ENCODE measurements around the gene C15orf61. TPM values are rescaled to one million over a fixed set of nuclear protein-coding genes. Genes with fewer than 3 reads are reported as not detected.

C15orf61 gene
- total RNA-seq, 1 donor from 2014 or later, result 4.5 TPM

GRCh38 chr15:67548862-67549651 is 28.1 kb downstream of the C15orf61 start:
- no peaks in the 10 kb centered on the region for H3K4me1 Mint-ChIP-seq (ENCODE audit: unreplicated experiment)
- TF ChIP-seq CTCF (IDR thresholded peaks at IDR 0.05; ENCODE audit: unreplicated experiment), result no peak
- H3K36me3 Mint-ChIP-seq (ENCODE audit: low read depth, unreplicated experiment), result peaks cover 8% of the 10 kb centered on the region
- no peak overlapping the region for H3K27ac Mint-ChIP-seq (ENCODE audit: unreplicated experiment)
- no peaks in the 10 kb centered on the region for H3K9me3 Mint-ChIP-seq (ENCODE audit: unreplicated experiment)
- no peak overlapping the region for H3K4me3 Mint-ChIP-seq (ENCODE audit: unreplicated experiment)
- no peaks in the 10 kb centered on the region for H3K27me3 Mint-ChIP-seq (ENCODE audit: unreplicated experiment)
- no peak for DNase-seq (ENCODE audit: low spot score)

- H3K27me3 Mint-ChIP-seq (ENCODE audit: unreplicated experiment), result no peaks in the 10 kb centered on the region
- no peak overlapping the region for H3K27ac Mint-ChIP-seq (ENCODE audit: unreplicated experiment)
- no peaks in the 10 kb centered on the region for H3K4me1 Mint-ChIP-seq (ENCODE audit: unreplicated experiment)
- H3K36me3 Mint-ChIP-seq (ENCODE audit: low read depth, unreplicated experiment), result peaks cover 8% of the 10 kb centered on the region
- no peaks in the 10 kb centered on the region for H3K9me3 Mint-ChIP-seq (ENCODE audit: unreplicated experiment)
- no peak overlapping the region for H3K4me3 Mint-ChIP-seq (ENCODE audit: unreplicated experiment)
- TF ChIP-seq CTCF (IDR thresholded peaks at IDR 0.05; ENCODE audit: unreplicated experiment), result no peak
- DNase-seq (ENCODE audit: low spot score), result no peak
These were observed 28.8 kb downstream of the C15orf61 start for GRCh38 chr15:67549736-67550135.

- Mint-ChIP-seq H3K27me3 (ENCODE audit: unreplicated experiment) (no peaks in the 10 kb centered on the region), H3K27ac (ENCODE audit: unreplicated experiment) (no peak overlapping the region)
- no peak for TF ChIP-seq CTCF (IDR thresholded peaks at IDR 0.05; ENCODE audit: unreplicated experiment)
These were observed 29.6 kb downstream of the C15orf61 start for GRCh38 chr15:67550522-67550921.

GRCh38 chr15:67551207-67551743 is 30.3 kb downstream of the C15orf61 start:
- Mint-ChIP-seq H3K27me3 (ENCODE audit: unreplicated experiment) (no peaks in the 10 kb centered on the region), H3K4me1 (ENCODE audit: unreplicated experiment) (no peaks in the 10 kb centered on the region), H3K4me3 (ENCODE audit: unreplicated experiment) (no peak overlapping the region), H3K36me3 (ENCODE audit: low read depth, unreplicated experiment) (peaks cover 6% of the 10 kb centered on the region), H3K27ac (ENCODE audit: unreplicated experiment) (no peak overlapping the region), H3K9me3 (ENCODE audit: unreplicated experiment) (no peaks in the 10 kb centered on the region)
- TF ChIP-seq CTCF (IDR thresholded peaks at IDR 0.05; ENCODE audit: unreplicated experiment), result no peak
- DNase-seq (ENCODE audit: low spot score), result no peak

More at GRCh38 chr15:67550522-67550921, 29.6 kb downstream of the C15orf61 start:
- H3K36me3 Mint-ChIP-seq (ENCODE audit: low read depth, unreplicated experiment), result peaks cover 6% of the 10 kb centered on the region
- no peaks in the 10 kb centered on the region for H3K4me1 Mint-ChIP-seq (ENCODE audit: unreplicated experiment)
- DNase-seq (ENCODE audit: low spot score), result no peak
- H3K9me3 Mint-ChIP-seq (ENCODE audit: unreplicated experiment), result no peaks in the 10 kb centered on the region
- no peak overlapping the region for H3K4me3 Mint-ChIP-seq (ENCODE audit: unreplicated experiment)

- Mint-ChIP-seq H3K4me1 (ENCODE audit: unreplicated experiment) (no peaks in the 10 kb centered on the region), H3K36me3 (ENCODE audit: low read depth, unreplicated experiment) (peaks cover 16% of the 10 kb centered on the region), H3K27ac (ENCODE audit: unreplicated experiment) (no peak overlapping the region), H3K4me3 (ENCODE audit: unreplicated experiment) (no peak overlapping the region), H3K27me3 (ENCODE audit: unreplicated experiment) (no peaks in the 10 kb centered on the region), H3K9me3 (ENCODE audit: unreplicated experiment) (no peaks in the 10 kb centered on the region)
- TF ChIP-seq CTCF (IDR thresholded peaks at IDR 0.05; ENCODE audit: unreplicated experiment), result no peak
- no peak for DNase-seq (ENCODE audit: low spot score)
These were observed 33.6 kb downstream of the C15orf61 start for GRCh38 chr15:67554580-67554979.
